Endothelial cell of umbilical vein (primary cell): Measurements from ENCODE around the gene LINGO4. TPM values are rescaled to one million over a fixed set of nuclear protein-coding genes. Genes with fewer than 3 reads are reported as not detected.

Source experiments
- BruUV-seq: library from RNA; stranded (reverse); fragments of 400-500 nt; replicated peaks from 2 replicates; lab custom pipeline; 2021; lab: Mats Ljungman, UMichigan
- CTCF ChIA-PET: fragments of 300-600, 350-600 bp; sonication (Branson Sonifier 250); formaldehyde crosslinking; loops from one replicate; lab custom pipeline; 2021; ENCODE audit warnings: antibody characterized with exemption, inconsistent platforms; lab: Charles Lee
- POLR2A ChIA-PET: fragments of 300-600, 350-600 bp; sonication (Branson Sonifier 250); formaldehyde crosslinking; loops from one replicate; lab custom pipeline; 2021; ENCODE audit warnings: antibody characterized with exemption, inconsistent platforms; lab: Charles Lee
- DNase-seq: peaks from one replicate; pipeline ENCODE4 v3.0.0-alpha.2; 2011; ENCODE audit warnings: low read depth, low spot score
- FAIRE-seq: peaks from 2 replicates; lab custom pipeline; 2011; peaks lifted over from hg19 to GRCh38; lab: Jason Lieb, UNC
- H2AFZ ChIP-seq: 2 replicates; pipeline ENCODE4 v1.6.0; 2012; ENCODE audit warnings: low read depth, low read length, control low read depth, inconsistent platforms
- H3K27ac ChIP-seq: 2 replicates; pipeline ENCODE4 v1.5.1; 2011; ENCODE audit warnings: low read depth, mild to moderate bottlenecking, control low read depth, low read length, moderate library complexity; ENCODE audit not compliant: insufficient read depth
- H3K27me3 ChIP-seq, 2 experiments: 2 replicates each; pipeline versions ENCODE4 v1.6.0 to v1.6.1; 2011; ENCODE audit warnings: low read length in 2 of 2, mixed read lengths in 1 of 2; ENCODE audit not compliant: control insufficient read depth in 2 of 2, insufficient read depth in 2 of 2
- H3K36me3 ChIP-seq, 2 experiments: 2 replicates in 1 of 2; 3 replicates in 1 of 2; pipeline ENCODE4 v1.5.1; 2011; ENCODE audit warnings: low read length in 2 of 2, mild to moderate bottlenecking in 1 of 2, moderate library complexity in 1 of 2; ENCODE audit not compliant: control insufficient read depth in 2 of 2, insufficient read depth in 2 of 2; ENCODE audit errors: extremely low read depth in 1 of 2
- H3K4me1 ChIP-seq: 3 replicates; pipeline ENCODE4 v1.5.1; 2011; ENCODE audit warnings: mild to moderate bottlenecking, low read length; ENCODE audit not compliant: control insufficient read depth, insufficient read depth; ENCODE audit errors: extremely low read depth
- H3K4me2 ChIP-seq: 2 replicates; pipeline ENCODE4 v1.6.1; 2011; ENCODE audit warnings: low read length, control low read depth, mixed read lengths; ENCODE audit not compliant: insufficient read depth
- H3K4me3 ChIP-seq, 3 experiments: fragments of 200-600 bp in 1 of 3; sonication (generic), shearing (Covaris generic) in 1 of 3; replicated peaks in 1 of 3; 2 replicates each; pipeline ENCODE4 v1.5.1; 2011 to 2016; ENCODE audit warnings: control low read depth in 3 of 3, low read length in 3 of 3, mild to moderate bottlenecking in 2 of 3, inconsistent platforms in 1 of 3, low read depth in 1 of 3, moderate library complexity in 1 of 3; ENCODE audit not compliant: insufficient read depth in 1 of 3
- H3K79me2 ChIP-seq: 2 replicates; pipeline ENCODE4 v1.6.0; 2012; ENCODE audit warnings: low read length, inconsistent platforms; ENCODE audit not compliant: control insufficient read depth, insufficient read depth
- H3K9ac ChIP-seq: replicated peaks from 2 replicates; pipeline ENCODE3; 2011; ENCODE audit warnings: low read length, control low read depth; ENCODE audit not compliant: insufficient read depth; ENCODE audit errors: extremely low read depth
- H3K9me1 ChIP-seq: replicated peaks from 3 replicates; pipeline ENCODE4 v1.6.0; 2011; ENCODE audit warnings: mild to moderate bottlenecking, low read length; ENCODE audit not compliant: control insufficient read depth, insufficient read depth; ENCODE audit errors: extremely low read depth
- H3K9me3 ChIP-seq: replicated peaks from 2 replicates; pipeline ENCODE4 v1.5.1; 2012; ENCODE audit warnings: low read length, inconsistent platforms; ENCODE audit not compliant: control insufficient read depth, insufficient read depth
- H4K20me1 ChIP-seq: replicated peaks from 2 replicates; pipeline ENCODE3; 2011; ENCODE audit warnings: mild to moderate bottlenecking, low read length; ENCODE audit not compliant: control insufficient read depth, insufficient read depth; ENCODE audit errors: extremely low read depth
- EZH2 ChIP-seq: IDR thresholded peaks from 2 replicates; pipeline ENCODE4 v1.6.1; 2012; ENCODE audit warnings: borderline replicate concordance, low read depth, mild to moderate bottlenecking, moderate library complexity, low read length, inconsistent platforms; ENCODE audit not compliant: severe bottlenecking
- GATA2 ChIP-seq: IDR thresholded peaks from 2 replicates; pipeline ENCODE4 v1.7.0; 2011; ENCODE audit warnings: low read depth, mild to moderate bottlenecking, moderate library complexity, mixed read lengths, low read length; ENCODE audit not compliant: insufficient read length, insufficient read depth
- MAX ChIP-seq: IDR thresholded peaks from 2 replicates; pipeline ENCODE4 v1.6.1; 2011; ENCODE audit not compliant: insufficient read depth, insufficient read length
- POLR2A ChIP-seq: IDR thresholded peaks from 2 replicates; pipeline ENCODE4 v1.6.1; 2012; ENCODE audit warnings: low read depth, mild to moderate bottlenecking, control low read depth, low read length
- POLR2AphosphoS5 ChIP-seq: IDR thresholded peaks from 2 replicates; pipeline ENCODE4 v1.6.1; 2012; ENCODE audit warnings: low read depth, mild to moderate bottlenecking, control low read depth, low read length, moderate library complexity; ENCODE audit not compliant: insufficient read depth
- dilution Hi-C: fragments of 300-500 bp; cut with MboI; formaldehyde crosslinking; loops from one replicate; pipeline ENCODE4 v1.15.0; 2019; ENCODE audit warnings: low sequenced_read_pairs; ENCODE audit not compliant: extremely low pct_ligation_motif_present
- intact Hi-C: fragments of 100-400 bp; cut with micrococcal nuclease; formaldehyde crosslinking; loops from one replicate; pipeline ENCODE4 v1.10.0; 2022
- polyA plus RNA-seq, 4 experiments: library from polyadenylated mRNA; depleted of rRNA in 3 of 4; stranded (reverse) in 3 of 4; unstranded in 1 of 4; fragments of >200 nt; gene quantifications; 2 replicates each; pipeline versions ENCODE4 v1.2.1 to v1.2.3, GENCODE V29; 2011 to 2012; ENCODE audit warnings: missing spikeins in 1 of 4
- total RNA-seq: library from RNA; stranded (reverse); gene quantifications from 2 replicates; pipeline ENCODE4 v1.2.3, GENCODE V29; 2021

LINGO4 gene
- total and polyA plus RNA-seq, 2 donors (not counting 3 experiments of a cell fraction or from before 2014, with no cell fraction given), result not detected

DNA sequence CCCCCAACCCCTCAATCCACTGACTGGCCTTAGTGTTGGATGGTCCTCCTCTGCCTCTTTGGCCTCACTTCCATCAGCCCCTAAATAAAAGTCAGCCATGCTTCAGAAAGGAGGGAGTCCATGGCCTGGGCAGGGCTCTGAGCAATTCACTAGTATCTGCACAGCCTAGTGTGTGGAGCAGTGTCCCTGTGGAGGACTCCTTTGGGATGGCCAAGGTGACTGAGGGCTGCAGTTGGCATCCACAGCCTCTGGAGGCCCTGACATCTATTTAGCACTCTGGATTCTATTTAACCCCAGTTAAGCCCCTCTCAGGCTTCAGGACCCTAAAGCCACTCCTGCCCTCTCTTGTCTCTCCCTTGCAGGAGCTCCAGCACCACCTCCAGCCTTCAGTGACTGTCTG lies 44.7 kb upstream of the LINGO4 start:
- H3K4me2 ChIP-seq, result no peak overlapping the region
- intact Hi-C loops (loop anchor here (2.0 to 5.0 kb wide), 2 partner anchors 19 to 57 kb away; partner anchors contain the start of gene THEM4), dilution Hi-C loops (no loop called here)
- no peak overlapping the region for H3K9ac ChIP-seq
- H2AFZ ChIP-seq, result no peak overlapping the region
- FAIRE-seq, result no peak
- H3K9me1 ChIP-seq, result no peaks in the 10 kb centered on the region
- no peaks in the 10 kb centered on the region for H3K79me2 ChIP-seq
- TF ChIP-seq POLR2A (no peak), MAX (no peak), POLR2AphosphoS5 (no peak), GATA2 (no peak), EZH2 (no peak)
- H3K9me3 ChIP-seq, result no peaks in the 10 kb centered on the region
- peaks cover 3 to 6% of the 10 kb centered on the region in 2 experiments for H3K27me3 ChIP-seq
- no peak overlapping the region for H3K27ac ChIP-seq
- BruUV-seq, result no TSS peak
- H3K4me3 ChIP-seq, result no peak overlapping the region
- no peaks in the 10 kb centered on the region for H3K36me3 ChIP-seq
- peaks cover 17% of the 10 kb centered on the region for H3K4me1 ChIP-seq
- no peak for DNase-seq
- POLR2A ChIA-PET, result no interaction called here
- CTCF ChIA-PET, result interaction anchor here (1.5 kb wide), 1 partner anchor 39 kb away, joined by 3 read pairs; no protein-coding TSS in a partner anchor
- no peaks in the 10 kb centered on the region for H4K20me1 ChIP-seq

GRCh38 chr1:151849126-151849525 lies 43.9 kb upstream of the LINGO4 start:
- H3K9me1 ChIP-seq, result no peaks in the 10 kb centered on the region
- BruUV-seq, result no TSS peak
- no peaks in the 10 kb centered on the region for H3K9me3 ChIP-seq
- FAIRE-seq, result no peak
- H4K20me1 ChIP-seq, result no peaks in the 10 kb centered on the region
- no peak overlapping the region for H2AFZ ChIP-seq
- no peak for TF ChIP-seq MAX
- ChIA-PET CTCF (interaction anchor here (1.3 to 3.6 kb wide), 4 partner anchors 9 to 40 kb away, joined by 3 to 22 read pairs (median 6); no protein-coding TSS in a partner anchor), POLR2A (no interaction called here)
- no peak for DNase-seq
- no peak overlapping the region for H3K4me3 ChIP-seq
- no peaks in the 10 kb centered on the region for H3K79me2 ChIP-seq
- H3K36me3 ChIP-seq, result no peaks in the 10 kb centered on the region
- H3K9ac ChIP-seq, result no peak overlapping the region
- no peak overlapping the region for H3K4me2 ChIP-seq
- peaks cover 3 to 9% of the 10 kb centered on the region in 2 experiments for H3K27me3 ChIP-seq
- intact Hi-C loops, result loop anchor here (2.0 to 5.0 kb wide), 2 partner anchors 20 to 58 kb away; partner anchors contain the start of gene THEM4
- peaks cover 17% of the 10 kb centered on the region for H3K4me1 ChIP-seq
- dilution Hi-C loops, result no loop called here
- H3K27ac ChIP-seq, result no peak overlapping the region
